SK-N-SH treated with all-trans-retinoic acid at 6 μM for 48 hours (cell line): ENCODE results near the gene THAP10.

ENCODE experiments used
- ATAC-seq: fragments of 200-7000 bp; cut with Tn5 transposase; 3 replicates; pipeline ENCODE4 v1.9.1; 2020; ENCODE audit warnings: mild to moderate bottlenecking, moderate library complexity
- CSDC2 ChIP-seq: fragments of 250-450 bp; sonication (Bioruptor Pico); IDR thresholded peaks from 2 replicates; pipeline ENCODE4 v1.5.0; 2020; ENCODE audit warnings: mild to moderate bottlenecking, moderate library complexity
- CSRNP3 ChIP-seq: fragments of 250-450 bp; sonication (Bioruptor Pico); IDR thresholded peaks from 2 replicates; pipeline ENCODE4 v1.5.1; 2021; ENCODE audit warnings: mild to moderate bottlenecking, moderate library complexity
- ESRRG ChIP-seq: fragments of 250-450 bp; sonication (Bioruptor Pico); IDR thresholded peaks from 2 replicates; pipeline ENCODE4 v1.6.1; 2021; ENCODE audit warnings: mild to moderate bottlenecking
- GLIS3 ChIP-seq: fragments of 250-450 bp; sonication (Bioruptor Pico); IDR thresholded peaks from 2 replicates; pipeline ENCODE4 v1.5.0; 2020; ENCODE audit warnings: mild to moderate bottlenecking, moderate library complexity
- ISL1 ChIP-seq: fragments of 250-450 bp; sonication (Bioruptor Pico); IDR thresholded peaks from 2 replicates; pipeline ENCODE4 v2.1.2; 2022; ENCODE audit warnings: mild to moderate bottlenecking, moderate library complexity
- PATZ1 ChIP-seq: fragments of 250-450 bp; sonication (Bioruptor Pico); IDR thresholded peaks from 2 replicates; pipeline ENCODE4 v1.8.0; 2020; ENCODE audit warnings: mild to moderate bottlenecking, moderate library complexity, borderline replicate concordance
- RARB ChIP-seq: fragments of 250-450 bp; sonication (Bioruptor Pico); IDR thresholded peaks from 2 replicates; pipeline ENCODE4 v1.8.0; 2021; ENCODE audit warnings: mild to moderate bottlenecking, moderate library complexity
- SNAI2 ChIP-seq: fragments of 250-450 bp; sonication (Bioruptor Pico); IDR thresholded peaks from 2 replicates; pipeline ENCODE4 v1.5.0; 2020; ENCODE audit warnings: mild to moderate bottlenecking, moderate library complexity
- TCF4 ChIP-seq: fragments of 250-450 bp; sonication (Bioruptor Pico); IDR thresholded peaks from 2 replicates; pipeline ENCODE4 v1.8.0; 2021; ENCODE audit warnings: mild to moderate bottlenecking, moderate library complexity, borderline replicate concordance
- TSHZ2 ChIP-seq: fragments of 250-450 bp; sonication (Bioruptor Pico); IDR thresholded peaks from 2 replicates; pipeline ENCODE4 v1.5.0; 2020; ENCODE audit warnings: mild to moderate bottlenecking, moderate library complexity
- ZC3H10 ChIP-seq: fragments of 250-450 bp; sonication (Bioruptor Pico); IDR thresholded peaks from 2 replicates; pipeline ENCODE4 v1.5.1; 2021; ENCODE audit warnings: mild to moderate bottlenecking, moderate library complexity
- ZFP3 ChIP-seq: fragments of 250-450 bp; sonication (Bioruptor Pico); IDR thresholded peaks from 2 replicates; pipeline ENCODE4 v1.5.0; 2020; ENCODE audit warnings: mild to moderate bottlenecking, moderate library complexity
- ZFP30 ChIP-seq: fragments of 450-650 bp; formaldehyde crosslinking; IDR thresholded peaks from 2 replicates; pipeline ENCODE4 v1.5.0; 2022; ENCODE audit warnings: mild to moderate bottlenecking, moderate library complexity
- ZNF565 ChIP-seq: fragments of 450-650 bp; formaldehyde crosslinking; conservative IDR thresholded peaks from 2 replicates; pipeline ENCODE4 v1.5.0; 2020; ENCODE audit warnings: low read depth, mild to moderate bottlenecking, moderate library complexity
- ZNF70 ChIP-seq: fragments of 450-650 bp; formaldehyde crosslinking; IDR thresholded peaks from 2 replicates; pipeline ENCODE4 v1.5.0; 2020; ENCODE audit warnings: mild to moderate bottlenecking, moderate library complexity

THAP10 gene

GRCh38 chr15:70870051-70870450 lies 22.2 kb downstream of the THAP10 start (continued):
- 0 out of 2 replicates have a peak, but pooled peaks have one; percentile 33 for TF ChIP-seq PATZ1

- TF ChIP-seq CSRNP3 (CRISPR knock-in tag), result no peak
- no peak for TF ChIP-seq ZFP3
- TF ChIP-seq ESRRG (CRISPR knock-in tag), result no peak
- no peak for TF ChIP-seq ZNF565 (CRISPR knock-in tag)
- TF ChIP-seq GLIS3 (CRISPR knock-in tag), result no peak
- no peak for TF ChIP-seq ZC3H10 (CRISPR knock-in tag)
- no peak for TF ChIP-seq TCF4 (CRISPR knock-in tag)
- TF ChIP-seq PATZ1, result no peak
- ATAC-seq, result peak; percentile 57
Observed at GRCh38 chr15:70869346-70869745, 22.9 kb downstream of the THAP10 start.

GRCh38 chr15:70867911-70868467 lies 24.2 kb downstream of the THAP10 start:
- TF ChIP-seq ISL1 (CRISPR knock-in tag) (peak; percentile 93), TCF4 (CRISPR knock-in tag) (peak; percentile 38; the same call in 1 of the 2 replicates), SNAI2 (CRISPR knock-in tag) (no peak), PATZ1 (peak; percentile 55; the same call in 1 of the 2 replicates)
- TF ChIP-seq, all 23 proteins: peak for 3
- ATAC-seq, result peak; percentile 26

GRCh38 chr15:70866982-70867641 lies 25.1 kb downstream of the THAP10 start:
- ATAC-seq, result no peak
- TF ChIP-seq SNAI2 (CRISPR knock-in tag), result no peak
- TF ChIP-seq TSHZ2, result no peak
- TF ChIP-seq ISL1 (CRISPR knock-in tag), result 0 out of 2 replicates have a peak, but pooled peaks have one; percentile 7
- no peak for TF ChIP-seq ZFP30 (CRISPR knock-in tag)
- no peak for TF ChIP-seq CSDC2
- no peak for TF ChIP-seq ZFP3
- TF ChIP-seq RARB (CRISPR knock-in tag), result no peak
- TF ChIP-seq ZNF70 (CRISPR knock-in tag), result no peak
